Inflammatory macrophage (primary cell): Measurements from ENCODE around the gene ITLN2.
"Not testable (repeated sequence)": the region's sequence is repeated elsewhere in the genome, so short reads cannot be mapped to it uniquely, and the experiment has no call there.

ENCODE experiments used
- DNase-seq, 2 donors: peaks; one replicate each; pipeline ENCODE4 v3.0.0-alpha.2; 2020 to 2022

ITLN2 gene

GRCh38 chr1:160904783-160905616 lies 49.6 kb downstream of the ITLN2 start:
- DNase-seq: no peak

- DNase-seq: not testable (repeated sequence)
These were observed 52.4 kb downstream of the ITLN2 start for GRCh38 chr1:160902251-160902650.

GRCh38 chr1:160901768-160902167 lies 52.8 kb downstream of the ITLN2 start:
- no peak for DNase-seq

- not testable (repeated sequence) for DNase-seq
These were observed 53.9 kb downstream of the ITLN2 start for GRCh38 chr1:160900683-160901082.
